WTC11 (cell line): ENCODE measurements around the gene EPN2. TPM values are rescaled to one million over a fixed set of nuclear protein-coding genes. Genes with fewer than 3 reads are reported as not detected.

ENCODE experiments used
- ATAC-seq: fragments of 200-7000 bp; cut with Tn5 transposase; 2 replicates; pipeline ENCODE4 v1.10.0; 2021; ENCODE audit warnings: mild to moderate bottlenecking, moderate library complexity
- CTCF ChIA-PET: fragments of 300-600 bp; sonication (Branson Sonifier 250); formaldehyde crosslinking; loops from one replicate; lab custom pipeline; 2021; ENCODE audit warnings: antibody characterized with exemption; lab: Charles Lee
- POLR2A ChIA-PET: fragments of 350-600 bp; sonication (Branson Sonifier 250); formaldehyde crosslinking; loops from one replicate; lab custom pipeline; 2021; ENCODE audit warnings: antibody characterized with exemption; lab: Charles Lee
- DNase-seq: peaks from one replicate; pipeline ENCODE4 v3.0.0; 2021; ENCODE audit warnings: low spot score
- H3K27ac Mint-ChIP-seq: 2 replicates; pipeline ENCODE4 v1.8.0; 2021; ENCODE audit warnings: mixed read lengths
- H3K27me3 Mint-ChIP-seq: 2 replicates; pipeline ENCODE4 v1.8.0; 2021; ENCODE audit warnings: low read depth, mild to moderate bottlenecking, moderate library complexity, mixed read lengths
- H3K36me3 Mint-ChIP-seq: 2 replicates; pipeline ENCODE4 v1.8.0; 2021; ENCODE audit warnings: mixed read lengths
- H3K4me1 Mint-ChIP-seq: 2 replicates; pipeline ENCODE4 v1.8.0; 2022; ENCODE audit warnings: mixed read lengths
- H3K4me3 Mint-ChIP-seq: 2 replicates; pipeline ENCODE4 v1.8.0; 2021; ENCODE audit warnings: mild to moderate bottlenecking, moderate library complexity, mixed read lengths
- H3K9me3 Mint-ChIP-seq: 2 replicates; pipeline ENCODE4 v1.8.0; 2021; ENCODE audit warnings: mixed read lengths
- AFF4 ChIP-seq: sonication (generic); formaldehyde crosslinking; IDR thresholded peaks from 2 replicates; pipeline ENCODE4 v1.8.1; 2023; ENCODE audit warnings: mild to moderate bottlenecking, missing genetic modification reagents, borderline replicate concordance
- AR ChIP-seq: fragments of 250-450 bp; sonication (Bioruptor Pico); IDR thresholded peaks from 2 replicates; pipeline ENCODE4 v1.9.0; 2021; ENCODE audit warnings: mild to moderate bottlenecking
- ERG ChIP-seq: fragments of 250-450 bp; sonication (Bioruptor Pico); IDR thresholded peaks from 2 replicates; pipeline ENCODE4 v1.8.0; 2021; ENCODE audit warnings: mild to moderate bottlenecking
- ESRRA ChIP-seq: sonication (generic); formaldehyde crosslinking; IDR thresholded peaks from 2 replicates; pipeline ENCODE4 v1.8.1; 2022; ENCODE audit warnings: mild to moderate bottlenecking, missing genetic modification reagents, borderline replicate concordance
- FOXK1 ChIP-seq: sonication (generic); formaldehyde crosslinking; IDR thresholded peaks from 2 replicates; pipeline ENCODE4 v1.8.0; 2022; ENCODE audit warnings: mild to moderate bottlenecking, moderate library complexity, missing genetic modification reagents
- FOXP1 ChIP-seq: sonication (generic); formaldehyde crosslinking; IDR thresholded peaks from 2 replicates; pipeline ENCODE4 v1.8.0; 2022; ENCODE audit warnings: missing genetic modification reagents, mild to moderate bottlenecking, moderate library complexity, borderline replicate concordance
- GRHL2 ChIP-seq: fragments of 250-450 bp; sonication (Bioruptor Pico); IDR thresholded peaks from 2 replicates; pipeline ENCODE4 v1.8.0; 2022; ENCODE audit warnings: mild to moderate bottlenecking, moderate library complexity; ENCODE audit not compliant: insufficient replicate concordance, severe bottlenecking
- HMGA2 ChIP-seq: fragments of 250-450 bp; sonication (Bioruptor Pico); IDR thresholded peaks from 2 replicates; pipeline ENCODE4 v1.4.0; 2021; ENCODE audit warnings: mild to moderate bottlenecking, moderate library complexity
- HMGXB4 ChIP-seq: sonication (generic); formaldehyde crosslinking; IDR thresholded peaks from 2 replicates; pipeline ENCODE4 v1.8.1; 2023; ENCODE audit warnings: mild to moderate bottlenecking, moderate library complexity, missing genetic modification reagents
- NFE2L1 ChIP-seq: sonication (generic); formaldehyde crosslinking; IDR thresholded peaks from 2 replicates; pipeline ENCODE4 v1.8.1; 2023; ENCODE audit warnings: missing genetic modification reagents
- NR2C2 ChIP-seq: sonication (generic); formaldehyde crosslinking; IDR thresholded peaks from 2 replicates; pipeline ENCODE4 v1.8.0; 2022; ENCODE audit warnings: mild to moderate bottlenecking, missing genetic modification reagents
- TP53 ChIP-seq: sonication (generic); formaldehyde crosslinking; IDR thresholded peaks from 2 replicates; pipeline ENCODE4 v1.8.1; 2023; ENCODE audit warnings: mild to moderate bottlenecking, missing genetic modification reagents
- ZNF263 ChIP-seq: sonication (generic); formaldehyde crosslinking; IDR thresholded peaks from 2 replicates; pipeline ENCODE4 v1.8.1; 2022; ENCODE audit warnings: low read depth, mild to moderate bottlenecking, moderate library complexity, missing genetic modification reagents
- ZNF317 ChIP-seq: sonication (generic); formaldehyde crosslinking; IDR thresholded peaks from 2 replicates; pipeline ENCODE4 v1.8.1; 2023; ENCODE audit warnings: low read depth, mild to moderate bottlenecking, moderate library complexity, missing genetic modification reagents, borderline replicate concordance
- ZNF416 ChIP-seq: fragments of 250-450 bp; sonication (Bioruptor Pico); IDR thresholded peaks from 2 replicates; pipeline ENCODE4 v1.9.0; 2021; ENCODE audit warnings: mild to moderate bottlenecking, inconsistent platforms
- total RNA-seq: library from RNA; stranded (reverse); gene quantifications from 3 replicates; pipeline ENCODE4 v1.2.3, GENCODE V29; 2021
- TF ChIP-seq, protein P1 (sequence below): sonication (generic); formaldehyde crosslinking; IDR thresholded peaks from 2 replicates; pipeline ENCODE4 v1.8.0; 2022; ENCODE audit warnings: mild to moderate bottlenecking, missing genetic modification reagents
- TF ChIP-seq, protein P2 (sequence below): fragments of 250-450 bp; sonication (Bioruptor Pico); IDR thresholded peaks from 2 replicates; pipeline ENCODE4 v1.9.0; 2021; ENCODE audit warnings: mild to moderate bottlenecking
- TF ChIP-seq, protein P3 (sequence below): sonication (generic); formaldehyde crosslinking; conservative IDR thresholded peaks from 2 replicates; pipeline ENCODE4 v1.8.1; 2023; ENCODE audit warnings: mild to moderate bottlenecking, low read depth, missing genetic modification reagents, moderate library complexity

The EPN2 gene
- total RNA-seq, 1 experiment from 2014 or later = 48.8 TPM

GRCh38 chr17:19369846-19370492, 132.8 kb downstream of the EPN2 start:
- ChIA-PET CTCF (interaction anchor here (1.0 kb wide), 1 partner anchor 77 kb away, joined by 5 read pairs; no protein-coding TSS in a partner anchor), POLR2A (no interaction called here)
- no peaks in the 10 kb centered on the region for H3K27me3 Mint-ChIP-seq
- no peaks in the 10 kb centered on the region; the same call in none of the 2 replicates for H3K4me1 Mint-ChIP-seq
- DNase-seq = no peak
- H3K9me3 Mint-ChIP-seq = no peaks in the 10 kb centered on the region
- H3K4me3 Mint-ChIP-seq = no peak overlapping the region
- TF ChIP-seq HMGXB4 (CRISPR knock-in tag) (no peak), ZNF263 (no peak), GRHL2 (no peak), ZNF317 (no peak), NR2C2 (CRISPR knock-in tag) (no peak), FOXK1 (CRISPR knock-in tag) (no peak), AFF4 (CRISPR knock-in tag) (no peak), ESRRA (CRISPR knock-in tag) (no peak), ZNF416 (CRISPR knock-in tag) (no peak)
- TF ChIP-seq, protein P1, sequence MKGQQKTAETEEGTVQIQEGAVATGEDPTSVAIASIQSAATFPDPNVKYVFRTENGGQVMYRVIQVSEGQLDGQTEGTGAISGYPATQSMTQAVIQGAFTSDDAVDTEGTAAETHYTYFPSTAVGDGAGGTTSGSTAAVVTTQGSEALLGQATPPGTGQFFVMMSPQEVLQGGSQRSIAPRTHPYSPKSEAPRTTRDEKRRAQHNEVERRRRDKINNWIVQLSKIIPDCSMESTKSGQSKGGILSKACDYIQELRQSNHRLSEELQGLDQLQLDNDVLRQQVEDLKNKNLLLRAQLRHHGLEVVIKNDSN = no peak
- TF ChIP-seq, protein P2, sequence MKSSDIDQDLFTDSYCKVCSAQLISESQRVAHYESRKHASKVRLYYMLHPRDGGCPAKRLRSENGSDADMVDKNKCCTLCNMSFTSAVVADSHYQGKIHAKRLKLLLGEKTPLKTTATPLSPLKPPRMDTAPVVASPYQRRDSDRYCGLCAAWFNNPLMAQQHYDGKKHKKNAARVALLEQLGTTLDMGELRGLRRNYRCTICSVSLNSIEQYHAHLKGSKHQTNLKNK = no peak
- H3K27ac Mint-ChIP-seq = peak overlapping the region; percentile 44; the same call in 1 of the 2 replicates
- no peak for ATAC-seq
- no peaks in the 10 kb centered on the region for H3K36me3 Mint-ChIP-seq

- ATAC-seq = no peak
- TF ChIP-seq FOXP1 (CRISPR knock-in tag) = no peak
- TF ChIP-seq HMGA2 (CRISPR knock-in tag) = no peak
- TF ChIP-seq TP53 (CRISPR knock-in tag) = no peak
- TF ChIP-seq NFE2L1 = no peak
- TF ChIP-seq ESRRA (CRISPR knock-in tag) = no peak
- TF ChIP-seq, protein P3, sequence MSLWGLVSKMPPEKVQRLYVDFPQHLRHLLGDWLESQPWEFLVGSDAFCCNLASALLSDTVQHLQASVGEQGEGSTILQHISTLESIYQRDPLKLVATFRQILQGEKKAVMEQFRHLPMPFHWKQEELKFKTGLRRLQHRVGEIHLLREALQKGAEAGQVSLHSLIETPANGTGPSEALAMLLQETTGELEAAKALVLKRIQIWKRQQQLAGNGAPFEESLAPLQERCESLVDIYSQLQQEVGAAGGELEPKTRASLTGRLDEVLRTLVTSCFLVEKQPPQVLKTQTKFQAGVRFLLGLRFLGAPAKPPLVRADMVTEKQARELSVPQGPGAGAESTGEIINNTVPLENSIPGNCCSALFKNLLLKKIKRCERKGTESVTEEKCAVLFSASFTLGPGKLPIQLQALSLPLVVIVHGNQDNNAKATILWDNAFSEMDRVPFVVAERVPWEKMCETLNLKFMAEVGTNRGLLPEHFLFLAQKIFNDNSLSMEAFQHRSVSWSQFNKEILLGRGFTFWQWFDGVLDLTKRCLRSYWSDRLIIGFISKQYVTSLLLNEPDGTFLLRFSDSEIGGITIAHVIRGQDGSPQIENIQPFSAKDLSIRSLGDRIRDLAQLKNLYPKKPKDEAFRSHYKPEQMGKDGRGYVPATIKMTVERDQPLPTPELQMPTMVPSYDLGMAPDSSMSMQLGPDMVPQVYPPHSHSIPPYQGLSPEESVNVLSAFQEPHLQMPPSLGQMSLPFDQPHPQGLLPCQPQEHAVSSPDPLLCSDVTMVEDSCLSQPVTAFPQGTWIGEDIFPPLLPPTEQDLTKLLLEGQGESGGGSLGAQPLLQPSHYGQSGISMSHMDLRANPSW (CRISPR knock-in tag) = no peak
- no peak for TF ChIP-seq ERG (CRISPR knock-in tag)
- no peak for TF ChIP-seq AR (CRISPR knock-in tag)
Measured at GRCh38 chr17:19370493-19370960, 133.4 kb downstream of the EPN2 start.

More at GRCh38 chr17:19370493-19370960, 133.4 kb downstream of the EPN2 start:
- H3K9me3 Mint-ChIP-seq = no peaks in the 10 kb centered on the region
- H3K4me3 Mint-ChIP-seq = no peak overlapping the region
- DNase-seq = no peak
- 0 out of 2 replicates have a peak overlapping the region, but pooled peaks have one; percentile 16 for H3K27ac Mint-ChIP-seq
- no peaks in the 10 kb centered on the region for H3K27me3 Mint-ChIP-seq
- ChIA-PET POLR2A (no interaction called here), CTCF (no interaction called here)
- no peaks in the 10 kb centered on the region; the same call in 1 of the 2 replicates for H3K4me1 Mint-ChIP-seq
- H3K36me3 Mint-ChIP-seq = no peaks in the 10 kb centered on the region
